Activated gamma-delta T cell (primary cell): ENCODE results near the gene KMT2C.
"Not testable (repeated sequence)": the region's sequence is repeated elsewhere in the genome, so short reads cannot be mapped to it uniquely, and the experiment has no call there.

Experiments used
- DNase-seq: peaks from one replicate; lab custom pipeline; 2025; lab: John Stamatoyannopoulos, UW

Gene KMT2C

DNA sequence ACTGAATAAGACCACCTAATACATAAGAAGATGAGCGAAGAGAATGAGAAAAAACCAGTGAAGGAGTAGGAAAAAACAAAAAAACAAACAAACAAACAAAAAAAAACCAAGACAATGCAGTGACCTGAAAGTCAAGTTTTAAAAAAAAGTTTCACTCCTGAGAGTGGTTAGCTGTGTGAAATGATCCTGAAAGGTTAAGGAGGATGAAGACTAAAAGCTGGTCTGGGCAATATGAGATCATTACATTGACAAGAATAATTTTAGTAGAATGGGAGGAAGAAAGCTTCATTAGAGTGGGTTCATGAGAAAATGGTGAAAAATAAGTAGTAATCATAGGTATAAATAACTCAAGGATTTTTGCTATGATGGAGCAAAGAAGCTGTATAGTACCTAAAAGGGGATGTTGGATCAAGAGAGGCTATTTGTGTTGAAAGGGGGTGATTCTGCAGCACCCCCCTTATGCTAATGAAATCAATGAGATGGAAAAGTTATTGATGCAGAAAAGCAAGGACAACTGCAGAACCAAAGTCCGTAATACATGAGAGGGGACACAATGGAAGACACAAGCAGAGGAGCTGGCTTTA, 80.2 kb downstream of the KMT2C start:
- DNase-seq = no peak

- no peak for DNase-seq
Observed at GRCh38 chr7:152354061-152354460, 81.7 kb downstream of the KMT2C start.

- not testable (repeated sequence) for DNase-seq
Observed at GRCh38 chr7:152353281-152353680, 82.5 kb downstream of the KMT2C start.

GRCh38 chr7:152351747-152352146, 84.1 kb downstream of the KMT2C start:
- DNase-seq = not testable (repeated sequence)

- DNase-seq = no peak
Observed at GRCh38 chr7:152351168-152351567, 84.6 kb downstream of the KMT2C start.

DNA sequence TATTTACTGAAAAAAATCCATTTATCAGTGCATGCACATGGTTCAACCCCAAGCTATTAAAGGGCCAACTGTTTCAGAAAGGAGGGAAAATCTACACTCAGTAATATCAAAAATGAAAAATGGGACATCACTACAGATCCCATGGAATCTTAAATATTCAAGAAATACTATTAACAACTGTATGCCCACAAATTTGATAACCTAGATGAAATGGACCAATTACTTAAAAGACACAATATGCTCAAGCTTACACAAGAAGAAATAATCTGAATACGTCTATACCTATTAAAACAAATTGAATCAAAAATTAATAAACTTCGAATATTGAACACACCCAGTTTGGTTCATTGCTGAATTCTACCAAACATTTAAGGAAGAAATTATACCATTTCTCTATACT, 87.9 kb downstream of the KMT2C start:
- DNase-seq = no peak

DNA sequence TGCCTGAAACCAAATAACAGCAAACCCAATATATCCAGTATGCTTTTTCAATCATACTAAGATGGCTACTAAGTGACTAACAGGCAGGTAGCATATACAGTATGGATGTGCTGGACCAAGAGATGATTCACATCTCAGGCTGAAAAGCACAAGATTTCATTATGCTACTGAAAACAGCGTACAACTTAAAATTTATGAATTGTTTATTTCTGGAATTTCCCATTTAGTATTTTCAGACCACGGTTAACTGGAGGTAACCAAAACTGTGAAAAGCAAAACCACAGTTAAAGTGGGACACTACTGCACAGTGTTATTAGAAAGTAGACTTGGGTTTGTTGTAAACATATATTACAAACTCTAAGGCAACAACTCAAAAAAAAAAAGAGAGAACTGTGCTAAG, 91.5 kb downstream of the KMT2C start:
- no peak for DNase-seq

DNA sequence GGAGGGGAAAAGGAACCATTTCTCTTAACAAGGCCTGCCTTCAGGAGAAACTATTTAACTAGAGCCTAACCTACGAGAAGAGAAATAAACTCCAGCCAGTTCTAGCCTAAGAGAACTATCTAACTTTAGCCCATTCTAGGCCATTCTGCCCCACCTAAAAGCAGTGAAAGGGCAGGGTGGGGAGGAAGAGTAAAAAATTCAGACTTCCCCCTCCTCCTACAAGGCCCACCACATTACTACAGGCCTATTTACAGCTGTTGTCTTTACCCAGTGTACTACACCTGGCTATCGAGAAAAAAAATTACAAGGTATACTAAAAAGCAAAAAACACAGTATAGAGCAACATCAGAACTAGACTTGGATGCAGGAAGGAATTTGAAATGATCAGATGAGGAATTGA, 93.0 kb downstream of the KMT2C start:
- no peak for DNase-seq

DNA sequence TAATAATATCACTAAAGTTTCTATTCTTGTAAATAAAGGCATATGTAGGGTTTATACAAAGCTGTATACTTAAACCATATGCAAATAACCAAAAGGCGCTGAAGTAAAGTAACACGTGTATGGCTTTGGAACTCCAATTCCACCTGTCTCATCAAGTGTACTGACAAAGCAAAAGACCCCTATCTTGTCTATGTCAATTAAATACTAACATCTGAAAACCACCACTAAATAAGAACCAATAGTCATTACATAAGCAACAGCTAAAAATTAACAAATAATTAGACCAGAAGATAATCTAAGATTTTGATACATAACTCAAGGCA, 93.9 kb downstream of the KMT2C start:
- no peak for DNase-seq

- DNase-seq = no peak
Observed at GRCh38 chr7:152341039-152341913, 94.5 kb downstream of the KMT2C start.

DNA sequence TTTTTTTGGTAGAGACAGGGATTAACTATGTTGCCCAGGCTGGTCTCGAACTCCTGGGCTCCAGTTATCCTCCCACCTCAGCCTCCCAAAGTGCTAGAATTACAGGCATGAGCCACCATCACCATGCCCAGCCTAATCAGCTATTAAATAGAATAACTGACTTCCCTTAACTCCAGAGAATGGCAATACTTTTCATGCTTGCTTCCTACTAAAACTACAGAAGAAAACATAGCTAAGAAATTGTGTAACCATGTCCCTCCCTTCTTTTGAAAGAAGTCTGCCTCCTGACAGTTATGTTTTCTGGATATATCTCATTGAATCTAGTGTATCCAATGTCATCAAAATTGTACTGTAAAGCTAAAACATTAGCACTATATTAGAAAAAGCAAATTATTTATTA, 95.6 kb downstream of the KMT2C start:
- DNase-seq = no peak

DNA sequence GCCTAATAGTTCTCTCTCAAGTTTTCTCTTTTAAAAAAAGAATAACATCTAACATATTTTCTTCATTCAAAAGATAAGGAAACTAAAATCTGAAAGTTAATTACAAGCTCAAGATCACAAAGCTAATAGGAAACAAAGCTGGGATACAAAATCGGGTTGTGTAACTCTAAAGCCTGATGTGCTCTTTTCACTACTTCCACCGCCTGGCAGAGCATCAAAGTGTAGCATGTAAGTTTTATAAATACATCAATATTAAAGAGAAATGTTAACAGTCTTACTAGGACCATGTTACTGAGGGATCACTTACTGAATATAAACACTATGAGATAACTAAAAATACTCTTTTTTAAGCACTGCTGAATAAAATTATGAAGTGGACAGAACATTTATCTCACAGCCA, 97.2 kb downstream of the KMT2C start:
- DNase-seq = no peak

DNA sequence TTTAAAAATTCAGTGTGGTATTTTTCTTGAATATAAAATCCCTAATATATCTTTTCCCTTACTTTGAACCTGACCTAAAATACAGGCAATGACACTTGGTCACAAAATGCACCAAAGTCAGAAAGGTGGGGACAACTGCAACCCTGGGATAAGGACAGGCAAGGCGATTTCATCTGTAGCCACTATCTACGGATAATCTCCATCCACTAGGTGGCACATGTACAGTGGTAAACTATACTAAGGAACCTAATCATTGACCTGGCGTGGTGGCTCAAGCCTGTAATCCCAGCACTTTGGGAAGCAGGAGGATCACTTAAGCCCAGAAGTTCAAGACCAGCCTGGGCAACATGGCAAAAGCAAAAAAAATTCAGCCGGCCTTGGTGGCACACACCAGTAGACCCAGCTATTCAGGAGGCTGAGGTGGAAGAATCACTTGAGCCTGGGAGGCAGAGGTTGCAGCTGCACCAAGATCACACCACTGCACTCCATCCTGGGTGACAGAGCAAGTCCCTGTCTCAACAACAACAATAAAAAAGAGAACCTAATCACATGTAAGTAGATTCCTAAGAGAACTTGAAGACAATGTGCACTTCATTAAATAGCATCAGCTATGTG, 98.9 kb downstream of the KMT2C start:
- DNase-seq = no peak

DNA sequence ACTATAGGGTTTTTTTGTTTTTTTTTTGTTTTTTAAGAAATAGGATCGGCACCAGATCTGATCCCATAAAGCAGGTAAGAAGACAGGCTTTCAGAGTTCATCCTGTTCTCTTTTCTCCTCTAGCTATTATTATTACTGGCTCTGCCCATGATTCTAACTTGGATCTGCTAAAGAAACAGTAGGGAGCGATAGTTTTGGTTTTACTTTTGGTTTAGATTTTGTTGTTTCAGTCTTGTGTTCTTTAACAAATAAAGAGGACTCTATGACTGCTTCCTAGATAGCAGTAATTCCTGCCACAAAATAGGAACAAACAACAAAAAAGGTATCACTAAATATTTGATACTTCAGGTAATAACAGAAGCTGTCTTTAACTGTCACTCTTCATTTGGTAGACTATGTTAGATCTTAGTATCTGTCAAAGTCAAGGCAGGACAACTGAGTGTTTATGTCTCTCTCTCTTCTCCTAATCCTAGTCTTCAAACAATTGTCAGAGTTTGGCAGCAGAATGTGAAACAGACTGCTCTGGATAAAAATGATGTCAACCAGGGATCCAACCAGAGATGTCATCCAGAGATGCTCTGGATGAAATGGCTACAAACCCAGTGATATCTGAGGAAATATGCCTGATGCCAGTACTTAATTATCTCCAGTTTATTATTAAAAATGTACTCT, 99.8 kb downstream of the KMT2C start:
- DNase-seq = no peak

GRCh38 chr7:152333134-152333533, 102.7 kb downstream of the KMT2C start:
- no peak for DNase-seq

DNA sequence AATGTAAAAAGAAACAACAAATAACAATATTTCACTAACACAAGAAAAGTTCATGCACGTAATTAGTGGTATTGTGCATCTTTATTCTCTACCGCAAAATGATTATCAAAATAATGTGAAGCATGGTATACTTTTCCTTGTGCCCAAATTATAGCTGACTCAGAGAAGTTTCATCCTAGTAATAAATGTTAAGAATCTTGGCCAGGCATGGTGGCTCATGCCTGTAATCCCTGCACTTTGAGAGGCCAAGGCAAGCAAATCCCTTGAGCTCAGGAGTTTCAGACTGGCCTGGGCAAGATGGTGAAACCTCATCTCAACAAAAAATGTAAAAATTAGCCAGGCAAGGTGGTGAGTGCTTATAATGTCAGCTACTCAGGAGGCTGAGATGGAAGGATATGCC, 105.0 kb downstream of the KMT2C start:
- DNase-seq = no peak

DNA sequence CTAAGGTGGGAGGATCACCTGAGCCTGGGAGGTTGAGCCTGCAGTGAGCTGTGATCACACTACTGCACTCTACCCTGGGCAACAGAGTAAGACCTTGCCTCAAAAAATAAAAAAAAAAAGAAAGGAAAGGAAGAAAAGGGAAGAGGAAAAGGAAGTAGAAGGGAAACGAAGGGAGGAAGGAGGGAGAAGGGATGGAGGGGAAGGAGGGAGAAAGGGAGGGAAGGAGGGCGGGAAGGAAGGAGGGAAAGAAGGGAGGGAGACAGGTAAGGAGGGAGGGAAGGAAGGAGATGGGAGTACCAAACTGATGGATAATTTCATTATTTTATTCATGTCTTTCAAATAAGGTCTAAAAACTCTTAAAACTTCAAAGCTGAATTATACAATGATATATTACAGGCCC, 106.3 kb downstream of the KMT2C start:
- DNase-seq = no peak

GRCh38 chr7:152328234-152328633, 107.6 kb downstream of the KMT2C start:
- DNase-seq = no peak

- no peak for DNase-seq
Observed at GRCh38 chr7:152315845-152316244, 120.0 kb downstream of the KMT2C start.

- no peak for DNase-seq
Observed at GRCh38 chr7:152313831-152314604, 121.8 kb downstream of the KMT2C start.

- no peak for DNase-seq
Observed at GRCh38 chr7:152313217-152313616, 122.6 kb downstream of the KMT2C start.

DNA sequence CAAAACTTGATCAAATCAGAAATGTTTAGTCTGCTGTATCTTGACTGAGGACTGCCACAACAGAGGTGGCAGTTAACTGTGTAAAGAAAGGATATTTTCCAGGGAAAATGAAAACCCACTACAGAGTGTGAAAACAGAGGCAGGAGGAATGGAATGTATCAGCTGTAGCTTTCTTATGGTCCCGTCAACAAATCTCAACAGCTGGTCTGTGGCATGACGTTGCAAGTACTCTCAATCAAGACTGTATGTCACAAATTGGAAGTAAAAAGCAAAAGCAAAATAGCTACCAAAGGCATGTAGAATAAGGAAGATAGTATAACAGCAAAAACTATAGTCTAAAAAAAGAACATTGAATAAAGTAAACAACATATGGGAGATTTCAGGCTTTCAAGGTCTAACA, 123.5 kb downstream of the KMT2C start:
- no peak for DNase-seq
